GM21619 (cell line): ENCODE results near the gene JADE2.

ENCODE experiments used
- ATAC-seq: cut with Tn5 transposase; IDR thresholded peaks from one replicate; pipeline ENCODE4 v1.9.1; 2021; ENCODE audit not compliant: unreplicated experiment

The JADE2 gene

DNA sequence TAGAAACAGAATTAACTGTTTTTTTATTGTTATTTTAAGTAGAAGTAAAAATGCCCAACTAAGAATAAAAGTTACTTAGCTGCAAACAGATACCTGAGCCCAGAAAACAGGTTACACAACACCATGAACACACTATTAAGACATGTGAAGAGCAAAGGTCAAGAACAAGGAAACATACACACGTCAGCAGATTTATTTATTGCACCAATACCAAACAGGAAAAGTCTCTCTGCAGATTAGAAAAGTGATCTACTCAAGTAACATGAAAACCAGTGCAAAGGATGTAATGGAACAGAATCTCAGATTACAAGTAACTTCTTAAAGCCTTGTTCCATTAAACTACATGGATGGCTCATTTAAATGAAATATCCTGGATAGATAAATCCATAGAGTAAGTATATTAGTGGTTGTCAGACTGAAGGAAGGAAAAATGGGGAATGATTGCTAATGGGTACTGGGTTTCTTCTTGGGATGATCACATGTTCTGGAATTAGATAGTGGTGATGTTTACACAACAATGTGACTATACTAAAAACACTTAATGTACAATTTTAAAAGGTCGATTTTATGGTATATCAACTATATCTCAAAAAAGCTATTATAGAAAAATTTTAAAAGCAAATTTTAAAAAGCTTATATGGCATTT lies 101.0 kb downstream of the JADE2 start:
- ATAC-seq: no peak
